ENCODE measurements around the gene GRK3.

Gene GRK3

GRCh38 chr22:25680051-25680450, 115.6 kb downstream of the GRK3 start:
- H3K4me3 ChIP-seq (ENCODE audit: low read depth, low read length) = no peak overlapping the region
- TF ChIP-seq CTCF (IDR thresholded peaks at IDR 0.05; ENCODE audit: borderline replicate concordance, insufficient read depth, low read depth, low read length) = no peak

- H3K4me3 ChIP-seq (ENCODE audit: low read depth, low read length) = no peak overlapping the region
- no peak for TF ChIP-seq CTCF (IDR thresholded peaks at IDR 0.05; ENCODE audit: borderline replicate concordance, insufficient read depth, low read depth, low read length)
Measured at GRCh38 chr22:25680956-25681355, 116.5 kb downstream of the GRK3 start.

GRCh38 chr22:25682109-25682508, 117.6 kb downstream of the GRK3 start:
- no peak overlapping the region for H3K4me3 ChIP-seq (ENCODE audit: low read depth, low read length)

GRCh38 chr22:25688627-25689026, 124.2 kb downstream of the GRK3 start:
- TF ChIP-seq CTCF (IDR thresholded peaks at IDR 0.05; ENCODE audit: borderline replicate concordance, insufficient read depth, low read depth, low read length) = no peak
- H3K4me3 ChIP-seq (ENCODE audit: low read depth, low read length) = no peak overlapping the region

More at GRCh38 chr22:25682109-25682508, 117.6 kb downstream of the GRK3 start:
- TF ChIP-seq CTCF (IDR thresholded peaks at IDR 0.05; ENCODE audit: borderline replicate concordance, insufficient read depth, low read depth, low read length) = no peak

- no peak overlapping the region for H3K4me3 ChIP-seq (ENCODE audit: low read depth, low read length)
- TF ChIP-seq CTCF (IDR thresholded peaks at IDR 0.05; ENCODE audit: borderline replicate concordance, insufficient read depth, low read depth, low read length) = no peak
Measured at GRCh38 chr22:25689631-25690030, 125.2 kb downstream of the GRK3 start.

- TF ChIP-seq CTCF (IDR thresholded peaks at IDR 0.05; ENCODE audit: borderline replicate concordance, insufficient read depth, low read depth, low read length) = no peak
Measured at GRCh38 chr22:25690798-25691197, 126.3 kb downstream of the GRK3 start.

GRCh38 chr22:25692397-25693267, 128.2 kb downstream of the GRK3 start:
- H3K4me3 ChIP-seq (ENCODE audit: low read depth, low read length) = no peak overlapping the region
- TF ChIP-seq CTCF (IDR thresholded peaks at IDR 0.05; ENCODE audit: borderline replicate concordance, insufficient read depth, low read depth, low read length) = no peak

More at GRCh38 chr22:25690798-25691197, 126.3 kb downstream of the GRK3 start:
- no peak overlapping the region for H3K4me3 ChIP-seq (ENCODE audit: low read depth, low read length)

Measured in GM12875 (cell line).